ENCODE measurements around the gene DENND5A. TPM values are rescaled to one million over a fixed set of nuclear protein-coding genes. Genes with fewer than 3 reads are reported as not detected.

Gene DENND5A
- total and polyA plus RNA-seq, 4 donors, result 7.9 to 45.8 (median 18.2) TPM

- peaks cover 0 to 5% (median 1%) of the 10 kb centered on the region in 4 donors for H3K27me3 ChIP-seq (ENCODE audit: control insufficient read depth in 4 of 4, insufficient read depth in 4 of 4, low read length in 3 of 4)
- no peaks in the 10 kb centered on the region for H3K9me3 ChIP-seq (ENCODE audit: control insufficient read depth in 4 of 4, low read length in 3 of 4)
- WGBS, result 7% methylated on average over 112 of the region's 113 CpGs
- peaks cover 0 to 10% (median 7%) of the 10 kb centered on the region in 4 donors for H3K4me1 ChIP-seq (ENCODE audit: control insufficient read depth in 4 of 4, insufficient read depth in 4 of 4, low read length in 3 of 4)
- no peak within 1 kb of the TSS for H3K27ac ChIP-seq (ENCODE audit: low read depth in 1 of 2, low read length in 2 of 2)
- H3K9ac ChIP-seq (ENCODE audit: low read depth in 1 of 2, low read length in 2 of 2), result no peak within 1 kb of the TSS
- peak within 1 kb of the TSS in 1 of 3 donors; percentile 56 for H3K4me3 ChIP-seq (ENCODE audit: low read depth in 1 of 3, low read length in 3 of 3)
- no peak for DNase-seq (ENCODE audit: low spot score)
- TF ChIP-seq MAX (IDR thresholded peaks at IDR 0.05) (no peak), CTCF (IDR thresholded peaks at IDR 0.05; ENCODE audit: low read depth, low read length, missing input control) (no peak), JUND (IDR thresholded peaks at IDR 0.05) (no peak), FOXA1 (IDR thresholded peaks at IDR 0.05) (no peak), ZBTB33 (IDR thresholded peaks at IDR 0.05) (no peak), ATF3 (IDR thresholded peaks at IDR 0.05) (no peak), REST (IDR thresholded peaks at IDR 0.05) (no peak), HNF4A (conservative IDR thresholded peaks at IDR 0.05) (no peak), TAF1 (conservative IDR thresholded peaks at IDR 0.05) (no peak), RAD21 (IDR thresholded peaks at IDR 0.05) (no peak), YY1 (IDR thresholded peaks at IDR 0.05) (no peak), HNF4G (IDR thresholded peaks at IDR 0.05) (no peak)
- H3K36me3 ChIP-seq (ENCODE audit: control insufficient read depth in 4 of 4, insufficient read depth in 3 of 4, low read depth in 1 of 4, low read length in 3 of 4), result no peaks in the 10 kb centered on the region
These were observed 173.9 kb downstream of the DENND5A start, which contains the start of gene SCUBE2 for GRCh38 chr11:9091044-9091922. Gene SCUBE2 (minus strand): TSS chr11:9091599. CDS start chr11:9091528, 71 bp downstream.

- Histone ChIP-seq H3K36me3 (ENCODE audit: control insufficient read depth in 4 of 4, insufficient read depth in 3 of 4, low read depth in 1 of 4, low read length in 3 of 4) (no peaks in the 10 kb centered on the region), H3K9me3 (ENCODE audit: control insufficient read depth in 4 of 4, low read length in 3 of 4) (no peaks in the 10 kb centered on the region), H3K4me3 (ENCODE audit: low read depth in 1 of 3, low read length in 3 of 3) (peak overlapping the region in 1 of 3 donors; percentile 56), H3K27ac (ENCODE audit: low read depth in 1 of 2, low read length in 2 of 2) (no peak overlapping the region), H3K4me1 (ENCODE audit: control insufficient read depth in 4 of 4, insufficient read depth in 4 of 4, low read length in 3 of 4) (peaks cover 0 to 10% (median 7%) of the 10 kb centered on the region in 4 donors), H3K27me3 (ENCODE audit: control insufficient read depth in 4 of 4, insufficient read depth in 4 of 4, low read length in 3 of 4) (peaks cover 0 to 5% (median 1%) of the 10 kb centered on the region in 4 donors), H3K9ac (ENCODE audit: low read depth in 1 of 2, low read length in 2 of 2) (no peak overlapping the region)
- no peak for DNase-seq (ENCODE audit: low spot score)
- WGBS, result 40% methylated on average over 20 of the region's 20 CpGs
- no peak for TF ChIP-seq MAX (IDR thresholded peaks at IDR 0.05)
- TF ChIP-seq HNF4G (IDR thresholded peaks at IDR 0.05), result no peak
- TF ChIP-seq NR2F2 (IDR thresholded peaks at IDR 0.05), result no peak
- TF ChIP-seq JUND (IDR thresholded peaks at IDR 0.05), result no peak
- TF ChIP-seq TAF1 (conservative IDR thresholded peaks at IDR 0.05), result no peak
- TF ChIP-seq ATF3 (IDR thresholded peaks at IDR 0.05), result no peak
- TF ChIP-seq GABPA (IDR thresholded peaks at IDR 0.05 in 1 of 2, conservative IDR thresholded peaks at IDR 0.05 in 1 of 2), result no peak
- TF ChIP-seq ZBTB33 (IDR thresholded peaks at IDR 0.05), result no peak
- TF ChIP-seq RXRA (IDR thresholded peaks at IDR 0.05), result no peak
These were observed 174.6 kb downstream of the DENND5A start for GRCh38 chr11:9090488-9091043.

All from liver (tissue), 9 donors.